Midbrain (tissue), 1 donor: ENCODE results near the gene MPZL3.
A peak's percentile ranks its signal among the peaks of the same experiment; 100 is the strongest.

ENCODE experiments used
- DNase-seq: peaks from one replicate; lab custom pipeline; 2025; lab: John Stamatoyannopoulos, UW

MPZL3 gene

GRCh38 chr11:118251858-118252652 is at the start of gene MPZL3:
Gene MPZL3 (minus strand): TSS chr11:118252365. CDS start chr11:118252294, 71 bp downstream.
- peak; percentile 50 for DNase-seq

- DNase-seq, result no peak
Observed at GRCh38 chr11:118301600-118302195, 49.5 kb upstream of the MPZL3 start.

GRCh38 chr11:118295815-118296454 is 43.8 kb upstream of the MPZL3 start:
- no peak for DNase-seq

- no peak for DNase-seq
Observed at GRCh38 chr11:118295199-118295598, 43.0 kb upstream of the MPZL3 start.

- DNase-seq, result no peak
Observed at GRCh38 chr11:118294053-118294452, 41.9 kb upstream of the MPZL3 start.

GRCh38 chr11:118291477-118292135 is 39.4 kb upstream of the MPZL3 start:
- no peak for DNase-seq

GRCh38 chr11:118290923-118291322 is 38.8 kb upstream of the MPZL3 start:
- peak; percentile 7 for DNase-seq

- DNase-seq, result no peak
Observed at GRCh38 chr11:118289401-118289800, 37.2 kb upstream of the MPZL3 start.

GRCh38 chr11:118287006-118287405 is 34.8 kb upstream of the MPZL3 start:
- no peak for DNase-seq

- DNase-seq, result no peak
Observed at GRCh38 chr11:118286545-118286944, 34.4 kb upstream of the MPZL3 start.

- no peak for DNase-seq
Observed at GRCh38 chr11:118283756-118284350, 31.7 kb upstream of the MPZL3 start.

- DNase-seq, result no peak
Observed at GRCh38 chr11:118283037-118283636, 31.0 kb upstream of the MPZL3 start.

- DNase-seq, result no peak
Observed at GRCh38 chr11:118282606-118283005, 30.4 kb upstream of the MPZL3 start.

- no peak for DNase-seq
Observed at GRCh38 chr11:118281284-118281683, 29.1 kb upstream of the MPZL3 start.

- no peak for DNase-seq
Observed at GRCh38 chr11:118277312-118277711, 25.1 kb upstream of the MPZL3 start.

- DNase-seq, result no peak
Observed at GRCh38 chr11:118276422-118276821, 24.3 kb upstream of the MPZL3 start.

- no peak for DNase-seq
Observed at GRCh38 chr11:118275176-118275575, 23.0 kb upstream of the MPZL3 start.

GRCh38 chr11:118274186-118274585 is 22.0 kb upstream of the MPZL3 start:
- DNase-seq, result no peak

- no peak for DNase-seq
Observed at GRCh38 chr11:118272001-118272400, 19.8 kb upstream of the MPZL3 start.

GRCh38 chr11:118267486-118267885 is 15.3 kb upstream of the MPZL3 start:
- no peak for DNase-seq

- no peak for DNase-seq
Observed at GRCh38 chr11:118265954-118266353, 13.8 kb upstream of the MPZL3 start.
